ENCODE results near the gene RGS5.

GRCh38 chr1:163170331-163170730, 32.4 kb downstream of the RGS5 start:
- TF ChIP-seq CTCF (IDR thresholded peaks at IDR 0.05) (no peak), POLR2A (IDR thresholded peaks at IDR 0.05) (no peak)

Data from right lobe of liver (tissue), 4 donors.